Endothelial cell of umbilical vein (primary cell): ENCODE measurements around the gene GAL3ST1. TPM values are rescaled to one million over a fixed set of nuclear protein-coding genes. Genes with fewer than 3 reads are reported as not detected.
"Not testable (repeated sequence)": the region's sequence is repeated elsewhere in the genome, so short reads cannot be mapped to it uniquely, and the experiment has no call there.

Source experiments
- BruUV-seq: library from RNA; stranded (reverse); fragments of 400-500 nt; replicated peaks from 2 replicates; lab custom pipeline; 2021; lab: Mats Ljungman, UMichigan
- CTCF ChIA-PET: fragments of 300-600, 350-600 bp; sonication (Branson Sonifier 250); formaldehyde crosslinking; loops from one replicate; lab custom pipeline; 2021; ENCODE audit warnings: antibody characterized with exemption, inconsistent platforms; lab: Charles Lee
- POLR2A ChIA-PET: fragments of 300-600, 350-600 bp; sonication (Branson Sonifier 250); formaldehyde crosslinking; loops from one replicate; lab custom pipeline; 2021; ENCODE audit warnings: antibody characterized with exemption, inconsistent platforms; lab: Charles Lee
- DNase-seq: peaks from one replicate; pipeline ENCODE4 v3.0.0-alpha.2; 2011; ENCODE audit warnings: low read depth, low spot score
- FAIRE-seq: peaks from 2 replicates; lab custom pipeline; 2011; peaks lifted over from hg19 to GRCh38; lab: Jason Lieb, UNC
- H2AFZ ChIP-seq: 2 replicates; pipeline ENCODE4 v1.6.0; 2012; ENCODE audit warnings: low read depth, low read length, control low read depth, inconsistent platforms
- H3K27ac ChIP-seq: 2 replicates; pipeline ENCODE4 v1.5.1; 2011; ENCODE audit warnings: low read depth, mild to moderate bottlenecking, control low read depth, low read length, moderate library complexity; ENCODE audit not compliant: insufficient read depth
- H3K27me3 ChIP-seq, 2 experiments: 2 replicates each; pipeline versions ENCODE4 v1.6.0 to v1.6.1; 2011; ENCODE audit warnings: low read length in 2 of 2, mixed read lengths in 1 of 2; ENCODE audit not compliant: control insufficient read depth in 2 of 2, insufficient read depth in 2 of 2
- H3K36me3 ChIP-seq, 2 experiments: 2 replicates in 1 of 2; 3 replicates in 1 of 2; pipeline ENCODE4 v1.5.1; 2011; ENCODE audit warnings: low read length in 2 of 2, mild to moderate bottlenecking in 1 of 2, moderate library complexity in 1 of 2; ENCODE audit not compliant: control insufficient read depth in 2 of 2, insufficient read depth in 2 of 2; ENCODE audit errors: extremely low read depth in 1 of 2
- H3K4me1 ChIP-seq: 3 replicates; pipeline ENCODE4 v1.5.1; 2011; ENCODE audit warnings: mild to moderate bottlenecking, low read length; ENCODE audit not compliant: control insufficient read depth, insufficient read depth; ENCODE audit errors: extremely low read depth
- H3K4me2 ChIP-seq: 2 replicates; pipeline ENCODE4 v1.6.1; 2011; ENCODE audit warnings: low read length, control low read depth, mixed read lengths; ENCODE audit not compliant: insufficient read depth
- H3K4me3 ChIP-seq, 3 experiments: fragments of 200-600 bp in 1 of 3; sonication (generic), shearing (Covaris generic) in 1 of 3; replicated peaks in 1 of 3; 2 replicates each; pipeline ENCODE4 v1.5.1; 2011 to 2016; ENCODE audit warnings: control low read depth in 3 of 3, low read length in 3 of 3, mild to moderate bottlenecking in 2 of 3, inconsistent platforms in 1 of 3, low read depth in 1 of 3, moderate library complexity in 1 of 3; ENCODE audit not compliant: insufficient read depth in 1 of 3
- H3K79me2 ChIP-seq: 2 replicates; pipeline ENCODE4 v1.6.0; 2012; ENCODE audit warnings: low read length, inconsistent platforms; ENCODE audit not compliant: control insufficient read depth, insufficient read depth
- H3K9ac ChIP-seq: replicated peaks from 2 replicates; pipeline ENCODE3; 2011; ENCODE audit warnings: low read length, control low read depth; ENCODE audit not compliant: insufficient read depth; ENCODE audit errors: extremely low read depth
- H3K9me1 ChIP-seq: replicated peaks from 3 replicates; pipeline ENCODE4 v1.6.0; 2011; ENCODE audit warnings: mild to moderate bottlenecking, low read length; ENCODE audit not compliant: control insufficient read depth, insufficient read depth; ENCODE audit errors: extremely low read depth
- H3K9me3 ChIP-seq: replicated peaks from 2 replicates; pipeline ENCODE4 v1.5.1; 2012; ENCODE audit warnings: low read length, inconsistent platforms; ENCODE audit not compliant: control insufficient read depth, insufficient read depth
- H4K20me1 ChIP-seq: replicated peaks from 2 replicates; pipeline ENCODE3; 2011; ENCODE audit warnings: mild to moderate bottlenecking, low read length; ENCODE audit not compliant: control insufficient read depth, insufficient read depth; ENCODE audit errors: extremely low read depth
- EZH2 ChIP-seq: IDR thresholded peaks from 2 replicates; pipeline ENCODE4 v1.6.1; 2012; ENCODE audit warnings: borderline replicate concordance, low read depth, mild to moderate bottlenecking, moderate library complexity, low read length, inconsistent platforms; ENCODE audit not compliant: severe bottlenecking
- FOS ChIP-seq: IDR thresholded peaks from 2 replicates; pipeline ENCODE4 v1.6.1; 2011; ENCODE audit warnings: mild to moderate bottlenecking, low read length, moderate library complexity, borderline replicate concordance; ENCODE audit not compliant: insufficient read depth
- GATA2 ChIP-seq: IDR thresholded peaks from 2 replicates; pipeline ENCODE4 v1.7.0; 2011; ENCODE audit warnings: low read depth, mild to moderate bottlenecking, moderate library complexity, mixed read lengths, low read length; ENCODE audit not compliant: insufficient read length, insufficient read depth
- JUN ChIP-seq: IDR thresholded peaks from 2 replicates; pipeline ENCODE4 v1.6.1; 2011; ENCODE audit warnings: borderline replicate concordance, low read depth; ENCODE audit not compliant: insufficient read length, insufficient read depth
- MYC ChIP-seq: IDR thresholded peaks from one replicate; pipeline ENCODE4 v1.6.1; 2011; ENCODE audit warnings: mild to moderate bottlenecking, low read depth, low read length
- POLR2A ChIP-seq: IDR thresholded peaks from 2 replicates; pipeline ENCODE4 v1.6.1; 2012; ENCODE audit warnings: low read depth, mild to moderate bottlenecking, control low read depth, low read length
- POLR2AphosphoS5 ChIP-seq: IDR thresholded peaks from 2 replicates; pipeline ENCODE4 v1.6.1; 2012; ENCODE audit warnings: low read depth, mild to moderate bottlenecking, control low read depth, low read length, moderate library complexity; ENCODE audit not compliant: insufficient read depth
- dilution Hi-C: fragments of 300-500 bp; cut with MboI; formaldehyde crosslinking; loops from one replicate; pipeline ENCODE4 v1.15.0; 2019; ENCODE audit warnings: low sequenced_read_pairs; ENCODE audit not compliant: extremely low pct_ligation_motif_present
- intact Hi-C: fragments of 100-400 bp; cut with micrococcal nuclease; formaldehyde crosslinking; loops from one replicate; pipeline ENCODE4 v1.10.0; 2022
- polyA plus RNA-seq, 4 experiments: library from polyadenylated mRNA; depleted of rRNA in 3 of 4; stranded (reverse) in 3 of 4; unstranded in 1 of 4; fragments of >200 nt; gene quantifications; 2 replicates each; pipeline versions ENCODE4 v1.2.1 to v1.2.3, GENCODE V29; 2011 to 2012; ENCODE audit warnings: missing spikeins in 1 of 4
- total RNA-seq: library from RNA; stranded (reverse); gene quantifications from 2 replicates; pipeline ENCODE4 v1.2.3, GENCODE V29; 2021
- TF ChIP-seq, protein P1 (sequence below): IDR thresholded peaks from 2 replicates; pipeline ENCODE4 v1.6.1; 2011; ENCODE audit not compliant: insufficient read depth, insufficient read length
- TF ChIP-seq, protein P2 (sequence below), 2 donors: IDR thresholded peaks; 1 replicate in 1 of 2; 2 replicates in 1 of 2; pipeline ENCODE4 v1.5.1; 2011; ENCODE audit warnings: low read length in 2 of 2, mild to moderate bottlenecking in 2 of 2, moderate library complexity in 2 of 2, control low read depth in 1 of 2, inconsistent platforms in 1 of 2, low read depth in 1 of 2; ENCODE audit not compliant: insufficient read depth in 1 of 2; ENCODE audit errors: extremely low read depth in 1 of 2

The GAL3ST1 gene
- total and polyA plus RNA-seq, 2 donors (not counting 3 experiments of a cell fraction or from before 2014, with no cell fraction given) = not detected

DNA sequence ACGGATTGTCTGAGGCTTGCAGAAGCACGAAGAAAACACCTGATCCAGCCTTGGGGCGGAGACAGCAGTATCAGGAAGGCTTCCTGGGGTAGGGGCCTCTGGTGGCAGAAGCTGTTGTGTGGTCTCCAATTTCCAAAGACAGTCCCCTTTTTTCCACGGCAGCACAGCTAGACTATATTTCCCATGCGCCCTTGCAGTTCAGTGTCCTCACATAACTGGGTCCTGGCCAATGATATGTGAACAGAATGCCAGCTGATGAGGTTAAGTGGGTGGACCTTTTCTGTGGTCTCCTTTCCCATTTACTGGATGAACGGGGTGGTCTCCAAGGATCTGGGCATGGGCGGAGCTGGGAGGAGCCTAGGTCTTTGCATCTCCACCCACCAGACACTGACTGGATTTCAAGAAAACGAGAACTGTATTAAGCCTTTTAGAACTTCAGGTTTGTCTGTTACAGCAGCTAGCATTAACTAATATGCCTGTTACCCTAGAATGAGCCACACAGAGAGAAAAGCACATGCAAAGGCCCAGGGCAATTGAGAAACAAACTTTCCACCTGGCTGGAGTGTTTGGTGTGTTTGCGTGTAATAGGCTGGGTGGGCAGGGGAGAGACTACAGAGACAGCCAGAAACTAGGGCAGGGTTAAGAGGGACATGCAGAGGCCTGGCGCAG is 6.2 kb downstream of the GAL3ST1 start:
- Histone ChIP-seq H3K4me1 (no peaks in the 10 kb centered on the region), H3K4me3 (no peak overlapping the region), H3K27me3 (peaks cover 0 to 5% of the 10 kb centered on the region in 2 experiments), H3K79me2 (no peaks in the 10 kb centered on the region), H3K9ac (no peak overlapping the region), H3K9me1 (no peaks in the 10 kb centered on the region), H3K9me3 (no peaks in the 10 kb centered on the region), H3K27ac (no peak overlapping the region), H2AFZ (no peak overlapping the region), H3K36me3 (no peaks in the 10 kb centered on the region), H3K4me2 (no peak overlapping the region), H4K20me1 (no peaks in the 10 kb centered on the region)
- DNase-seq = no peak
- ChIA-PET POLR2A (no interaction called here), CTCF (interaction anchor here (0.9 kb wide), 1 partner anchor 66 kb away, joined by 3 read pairs; no protein-coding TSS in a partner anchor)
- dilution Hi-C loops (no loop called here), intact Hi-C loops (no loop called here)
- no peak for TF ChIP-seq EZH2
- no peak for TF ChIP-seq POLR2A
- TF ChIP-seq, protein P1, sequence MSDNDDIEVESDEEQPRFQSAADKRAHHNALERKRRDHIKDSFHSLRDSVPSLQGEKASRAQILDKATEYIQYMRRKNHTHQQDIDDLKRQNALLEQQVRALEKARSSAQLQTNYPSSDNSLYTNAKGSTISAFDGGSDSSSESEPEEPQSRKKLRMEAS = no peak
- TF ChIP-seq GATA2 = no peak
- no peak for TF ChIP-seq MYC
- no peak for TF ChIP-seq FOS
- TF ChIP-seq, protein P2, sequence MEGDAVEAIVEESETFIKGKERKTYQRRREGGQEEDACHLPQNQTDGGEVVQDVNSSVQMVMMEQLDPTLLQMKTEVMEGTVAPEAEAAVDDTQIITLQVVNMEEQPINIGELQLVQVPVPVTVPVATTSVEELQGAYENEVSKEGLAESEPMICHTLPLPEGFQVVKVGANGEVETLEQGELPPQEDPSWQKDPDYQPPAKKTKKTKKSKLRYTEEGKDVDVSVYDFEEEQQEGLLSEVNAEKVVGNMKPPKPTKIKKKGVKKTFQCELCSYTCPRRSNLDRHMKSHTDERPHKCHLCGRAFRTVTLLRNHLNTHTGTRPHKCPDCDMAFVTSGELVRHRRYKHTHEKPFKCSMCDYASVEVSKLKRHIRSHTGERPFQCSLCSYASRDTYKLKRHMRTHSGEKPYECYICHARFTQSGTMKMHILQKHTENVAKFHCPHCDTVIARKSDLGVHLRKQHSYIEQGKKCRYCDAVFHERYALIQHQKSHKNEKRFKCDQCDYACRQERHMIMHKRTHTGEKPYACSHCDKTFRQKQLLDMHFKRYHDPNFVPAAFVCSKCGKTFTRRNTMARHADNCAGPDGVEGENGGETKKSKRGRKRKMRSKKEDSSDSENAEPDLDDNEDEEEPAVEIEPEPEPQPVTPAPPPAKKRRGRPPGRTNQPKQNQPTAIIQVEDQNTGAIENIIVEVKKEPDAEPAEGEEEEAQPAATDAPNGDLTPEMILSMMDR (IDR thresholded peaks at IDR 0.05; ENCODE audit: extremely low read depth in 1 of 2, insufficient read depth in 1 of 2, low read depth in 1 of 2, low read length in 2 of 2) = no peak
- TF ChIP-seq JUN = no peak
- TF ChIP-seq POLR2AphosphoS5 = no peak
- no peak for FAIRE-seq
- BruUV-seq = no TSS peak

DNA sequence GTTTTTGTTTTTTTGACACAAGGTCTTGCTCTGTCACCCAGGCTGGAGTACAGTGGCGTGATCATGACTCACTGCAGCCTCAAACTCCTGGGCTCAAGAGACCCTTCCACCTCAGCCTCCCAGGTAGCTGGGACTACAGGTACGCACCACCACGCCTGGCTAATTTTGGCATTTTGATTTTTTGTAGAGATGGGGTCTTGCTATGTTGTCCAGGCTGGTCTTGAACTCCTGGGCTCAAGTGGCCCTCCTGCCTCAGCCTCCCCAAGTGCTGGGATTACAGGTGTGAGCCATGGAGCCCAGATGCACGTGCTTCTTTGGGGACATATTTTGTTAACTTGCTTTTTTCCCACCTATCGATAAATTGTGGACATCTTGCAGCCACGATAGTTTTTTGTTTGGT is 7.2 kb downstream of the GAL3ST1 start:
- H3K9ac ChIP-seq, H3K27me3 ChIP-seq, dilution Hi-C loops, H3K4me2 ChIP-seq, BruUV-seq, FAIRE-seq, H4K20me1 ChIP-seq, H2AFZ ChIP-seq, H3K9me3 ChIP-seq, H3K79me2 ChIP-seq, DNase-seq, H3K9me1 ChIP-seq, H3K4me1 ChIP-seq, H3K27ac ChIP-seq, H3K36me3 ChIP-seq, POLR2A ChIA-PET, CTCF ChIA-PET, intact Hi-C loops, H3K4me3 ChIP-seq: not testable (repeated sequence)
